DMS114 treated with DMSO at 0.1 percent for 48 hours (cell line): ENCODE measurements around the gene SPRING1.
"Not testable (repeated sequence)": the region's sequence is repeated elsewhere in the genome, so short reads cannot be mapped to it uniquely, and the experiment has no call there.

ENCODE experiments used
- DNase-seq: peaks from one replicate; lab custom pipeline; 2025; ENCODE audit not compliant: unreplicated experiment; lab: John Stamatoyannopoulos, UW

The SPRING1 gene

GRCh38 chr12:116742787-116743186 is 4.9 kb upstream of the SPRING1 start:
- not testable (repeated sequence) for DNase-seq

DNA sequence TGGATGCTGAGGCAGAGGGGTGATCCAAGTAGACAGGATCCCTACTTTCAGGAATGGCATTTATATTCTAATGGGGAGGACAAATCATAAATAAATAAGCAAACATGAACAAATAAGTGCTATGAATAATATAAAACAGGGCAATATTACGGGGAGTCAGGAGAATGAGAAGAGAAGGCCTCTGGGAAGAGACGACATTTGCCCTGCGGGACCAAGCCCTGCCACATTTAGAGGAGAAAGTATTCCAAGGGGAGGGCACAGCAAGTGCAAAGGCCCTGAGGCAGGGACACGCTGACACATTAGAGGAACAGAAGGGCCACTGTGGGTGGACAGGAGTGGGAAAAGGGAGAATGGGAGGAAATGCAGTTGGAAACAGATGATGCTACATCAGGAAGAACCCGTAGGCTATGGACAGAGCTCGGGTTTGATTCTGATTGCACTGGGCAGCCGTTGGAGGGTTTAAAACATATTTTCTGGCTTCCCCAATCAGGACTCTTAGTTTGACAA is 1.6 kb upstream of the SPRING1 start:
- no peak for DNase-seq

DNA sequence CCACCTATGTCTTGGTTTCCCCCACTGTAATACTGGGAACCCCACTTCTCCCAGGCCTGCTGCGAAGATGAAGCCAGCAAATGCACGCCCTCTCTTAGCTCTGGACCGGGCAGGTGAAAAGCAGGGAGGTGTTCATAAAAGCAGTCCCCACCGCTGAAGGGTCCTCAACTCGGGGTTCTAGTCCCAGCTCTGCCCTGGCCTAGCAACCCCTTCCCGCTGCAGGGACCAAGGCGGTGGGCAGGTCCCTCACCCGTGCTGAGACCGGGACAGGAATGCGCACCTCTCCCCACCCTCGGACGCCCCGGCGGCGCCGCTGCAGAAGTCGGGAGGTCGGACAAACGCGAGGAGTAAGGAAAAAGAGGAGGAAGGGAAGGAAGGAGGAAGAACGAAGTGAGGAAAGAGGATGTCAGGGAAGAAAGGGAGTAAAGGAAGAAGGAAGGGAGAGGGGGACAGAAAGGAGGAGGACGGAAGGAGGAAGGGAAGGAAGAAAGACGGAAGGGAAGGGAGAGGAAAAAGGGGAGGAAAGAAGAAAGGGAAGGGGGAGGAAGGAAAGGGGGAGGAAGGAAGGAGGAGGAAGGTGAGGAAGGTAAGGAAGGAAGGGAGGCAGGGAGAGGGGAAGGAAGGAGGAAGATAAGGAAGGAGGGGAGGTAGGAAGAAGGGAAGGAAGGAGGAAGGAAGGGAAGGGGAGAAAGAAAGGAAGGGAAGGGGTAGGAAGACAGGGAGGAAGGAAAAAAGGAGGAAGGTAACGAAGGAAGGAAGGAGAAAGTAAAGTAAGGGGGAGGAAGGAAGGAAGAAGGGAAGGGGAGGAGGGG is 701 bp downstream of the SPRING1 start:
- DNase-seq: no peak

DNA sequence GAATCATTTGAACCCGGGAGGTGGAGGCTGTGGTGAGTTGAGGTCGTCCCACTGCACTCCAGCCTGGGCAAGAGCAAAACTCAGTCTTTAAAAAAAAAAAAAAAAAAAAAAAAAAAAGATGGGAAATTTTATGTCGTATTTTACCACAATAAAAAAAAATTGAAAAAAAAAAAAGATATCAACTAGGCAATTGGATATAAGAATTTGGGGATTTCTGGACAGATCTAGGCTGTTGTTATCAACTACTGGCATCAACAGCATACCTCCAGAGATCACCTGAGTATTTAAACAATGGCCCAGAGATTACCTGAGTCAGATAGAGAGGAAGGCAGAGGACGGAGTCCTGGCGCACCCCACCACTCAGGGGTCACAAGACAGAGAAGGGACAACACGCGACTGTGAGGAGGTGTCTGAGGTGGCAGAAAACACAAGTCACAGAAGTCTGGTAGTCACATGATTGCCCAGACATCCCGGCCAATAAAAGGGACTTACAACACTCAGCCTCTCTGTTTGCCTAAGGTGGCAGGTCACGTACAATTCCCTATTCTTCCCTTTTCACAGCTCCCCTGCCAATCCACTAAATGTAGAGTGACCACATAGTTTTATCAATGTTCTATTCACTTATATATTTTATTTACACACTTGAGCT is 1.8 kb downstream of the SPRING1 start:
- DNase-seq: no peak

GRCh38 chr12:116735084-116735483 is 2.8 kb downstream of the SPRING1 start:
- no peak for DNase-seq

GRCh38 chr12:116734156-116734768 is 3.6 kb downstream of the SPRING1 start:
- no peak for DNase-seq

DNA sequence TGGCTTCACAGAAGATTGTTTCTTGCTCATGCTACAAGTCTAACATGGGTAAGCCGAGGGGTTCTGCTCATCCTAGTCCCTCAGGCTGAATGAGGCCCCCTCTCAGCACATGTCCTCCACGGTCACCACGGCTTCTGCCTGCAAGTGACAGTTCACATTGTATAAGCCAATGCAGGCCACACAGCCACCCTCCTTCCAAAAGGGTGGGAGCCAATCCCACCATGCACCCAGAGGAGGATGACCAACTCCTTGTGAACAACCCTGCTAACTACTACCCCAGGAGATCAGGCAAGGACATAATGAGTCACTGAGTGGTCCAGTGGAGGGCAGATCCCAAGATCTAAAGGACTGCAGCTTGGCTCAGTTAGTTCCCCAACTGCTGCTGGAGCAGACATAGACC is 6.1 kb downstream of the SPRING1 start:
- DNase-seq: no peak

GRCh38 chr12:116727891-116728290 is 10.0 kb downstream of the SPRING1 start:
- DNase-seq: no peak

GRCh38 chr12:116727261-116727660 is 10.6 kb downstream of the SPRING1 start:
- no peak for DNase-seq

GRCh38 chr12:116726694-116727093 is 11.2 kb downstream of the SPRING1 start:
- no peak for DNase-seq

DNA sequence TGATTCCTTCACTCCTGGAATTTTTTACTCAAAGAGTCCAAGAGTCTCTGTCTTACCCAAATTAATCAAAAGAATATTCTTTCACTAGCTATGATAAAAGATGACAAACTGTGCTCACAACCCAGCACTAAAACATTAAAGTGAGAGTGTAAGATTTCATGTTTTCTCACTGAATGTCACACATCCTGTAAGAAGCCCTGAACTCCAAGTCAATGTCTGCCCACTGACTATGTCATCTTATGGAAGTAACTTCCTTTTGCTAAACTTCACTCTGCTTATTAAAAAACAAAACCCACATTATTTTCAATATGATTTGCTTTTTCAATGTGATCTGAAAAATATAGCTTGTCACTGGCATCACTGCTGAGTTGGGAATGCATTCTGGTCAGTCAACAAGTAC is 15.6 kb downstream of the SPRING1 start:
- DNase-seq: no peak

DNA sequence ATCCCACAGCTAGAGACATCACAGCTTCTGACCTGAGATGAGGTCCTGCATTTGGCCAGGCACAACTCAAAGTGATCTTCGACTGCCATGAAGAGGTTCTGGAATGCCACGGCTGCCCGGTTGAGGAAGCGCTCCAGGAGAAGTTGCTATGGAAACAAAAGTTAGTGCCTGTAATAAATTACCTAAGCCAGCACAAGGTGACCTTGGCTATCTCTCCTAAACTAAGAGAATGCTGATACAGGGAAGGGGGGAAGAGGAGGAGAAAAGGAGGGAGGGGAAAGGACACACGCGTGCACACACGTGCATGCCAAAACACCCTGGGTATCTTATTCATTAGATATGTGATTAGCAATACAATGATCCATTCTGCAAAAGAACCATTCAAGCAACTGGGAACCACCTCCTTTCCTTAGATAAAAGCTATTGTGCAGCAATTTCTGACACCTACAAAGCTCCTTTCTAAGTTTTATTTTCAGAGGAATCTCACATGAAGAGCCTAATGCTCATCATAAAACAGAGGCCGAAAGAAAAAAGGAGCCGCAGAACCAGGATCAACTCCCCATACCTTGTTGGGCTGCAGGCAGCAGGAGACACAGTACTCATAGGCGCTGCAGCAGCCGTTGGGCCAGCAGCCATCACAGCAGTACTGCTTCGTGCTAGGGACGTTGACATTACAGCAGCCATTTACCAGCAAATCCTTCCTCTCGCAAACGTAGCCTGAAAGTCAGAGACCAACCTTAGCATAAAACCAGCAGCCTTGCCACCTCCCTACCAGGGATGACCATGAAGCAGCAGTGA is 17.9 kb downstream of the SPRING1 start:
- DNase-seq: no peak

GRCh38 chr12:116718655-116719454 is 19.0 kb downstream of the SPRING1 start:
- no peak for DNase-seq

DNA sequence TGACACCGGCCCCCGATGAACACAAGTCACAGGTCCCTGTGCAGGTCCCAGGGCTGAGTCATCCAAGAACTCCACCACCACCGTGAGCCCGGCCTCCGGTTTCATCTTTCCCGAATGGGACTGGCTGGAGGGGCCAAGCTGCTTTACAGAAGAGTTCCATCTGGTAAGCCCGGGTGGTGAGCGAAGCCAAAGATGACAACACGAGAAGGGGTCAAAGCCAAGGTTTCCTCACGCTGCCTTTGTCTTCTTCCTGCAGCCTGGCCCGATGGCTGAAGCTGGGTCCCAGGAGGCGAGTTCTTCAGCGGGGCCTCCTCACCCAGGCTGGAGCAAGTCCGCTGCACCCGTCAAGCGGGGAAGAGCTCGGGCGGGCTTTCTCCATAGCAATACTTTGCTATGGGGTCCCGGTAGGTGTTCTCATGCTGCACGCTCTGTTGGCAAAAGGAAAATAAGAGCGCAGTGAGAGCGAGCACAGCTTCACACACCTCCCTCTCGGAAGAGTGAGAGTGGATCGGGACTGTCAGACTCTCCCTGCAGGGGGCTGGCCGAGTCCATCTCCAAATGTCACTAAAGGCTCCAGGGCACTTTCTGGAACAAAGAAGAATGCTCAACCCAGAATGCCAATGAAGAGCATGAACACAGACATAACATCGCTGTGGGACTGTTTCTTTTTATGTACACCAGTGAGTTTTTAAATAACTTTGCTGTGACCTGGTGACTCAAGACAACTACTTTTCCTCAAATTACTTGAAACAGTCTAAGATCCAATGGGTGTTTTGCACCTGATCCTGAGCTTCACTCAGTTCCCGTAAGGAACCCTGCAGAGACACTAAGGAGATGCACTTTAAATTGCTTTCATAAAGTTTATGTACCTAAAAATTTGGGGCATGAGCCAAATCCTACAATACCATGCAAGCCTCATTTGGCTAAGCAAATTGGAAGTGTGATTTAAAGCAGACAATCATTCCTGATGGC is 20.1 kb downstream of the SPRING1 start:
- no peak for DNase-seq

- DNase-seq: no peak
Measured at GRCh38 chr12:116714175-116714574, 23.7 kb downstream of the SPRING1 start.

GRCh38 chr12:116713527-116713926 is 24.3 kb downstream of the SPRING1 start:
- no peak for DNase-seq

GRCh38 chr12:116712458-116713303 is 25.2 kb downstream of the SPRING1 start:
- DNase-seq: no peak
